GM21786 (cell line): ENCODE results near the gene CENPVL1.
A peak's percentile ranks its signal among the peaks of the same experiment; 100 is the strongest.
"Not testable (repeated sequence)": the region's sequence is repeated elsewhere in the genome, so short reads cannot be mapped to it uniquely, and the experiment has no call there.

Experiments used
- ATAC-seq: cut with Tn5 transposase; IDR thresholded peaks from one replicate; pipeline ENCODE4 v1.9.1; 2021; ENCODE audit not compliant: unreplicated experiment

Gene CENPVL1

GRCh38 chrX:51710277-51711164 lies at the start of gene CENPVL1:
Gene CENPVL1, plus strand, starts transcription at chrX:51710512. Its CDS starts 0 bp downstream, at chrX:51710512.
- not testable (repeated sequence) for ATAC-seq

- no peak for ATAC-seq
Measured at GRCh38 chrX:51665981-51666380, 44.3 kb upstream of the CENPVL1 start.

GRCh38 chrX:51679689-51680433 lies 30.5 kb upstream of the CENPVL1 start:
- not testable (repeated sequence) for ATAC-seq

GRCh38 chrX:51681808-51682719 lies 28.2 kb upstream of the CENPVL1 start:
- not testable (repeated sequence) for ATAC-seq

GRCh38 chrX:51682720-51683062 lies 27.6 kb upstream of the CENPVL1 start, which contains the start of gene CENPVL2:
Gene CENPVL2, minus strand, starts transcription at chrX:51682831. Its CDS starts 0 bp downstream, at chrX:51682831.
- ATAC-seq, result not testable (repeated sequence)

GRCh38 chrX:51694254-51694653 lies 16.1 kb upstream of the CENPVL1 start:
- no peak for ATAC-seq

- ATAC-seq, result no peak
Measured at GRCh38 chrX:51697397-51697796, 12.9 kb upstream of the CENPVL1 start.

GRCh38 chrX:51712943-51713647 lies 2.8 kb downstream of the CENPVL1 start:
- not testable (repeated sequence) for ATAC-seq

GRCh38 chrX:51728202-51728601 lies 17.9 kb downstream of the CENPVL1 start:
- ATAC-seq, result no peak

GRCh38 chrX:51737091-51737490 lies 26.8 kb downstream of the CENPVL1 start:
- ATAC-seq, result no peak

- no peak for ATAC-seq
Measured at GRCh38 chrX:51742586-51742985, 32.3 kb downstream of the CENPVL1 start.

- ATAC-seq, result peak; percentile 95
Measured at GRCh38 chrX:51743179-51743957, 33.1 kb downstream of the CENPVL1 start, which contains the start of gene GSPT2. Gene GSPT2, plus strand, starts transcription at chrX:51743442. Its CDS starts 185 bp downstream, at chrX:51743627.

- ATAC-seq, result no peak
Measured at GRCh38 chrX:51747671-51748070, 37.4 kb downstream of the CENPVL1 start.

- no peak for ATAC-seq
Measured at GRCh38 chrX:51759055-51759839, 48.9 kb downstream of the CENPVL1 start.

GRCh38 chrX:51760657-51761056 lies 50.3 kb downstream of the CENPVL1 start:
- no peak for ATAC-seq
